ENCODE measurements around the gene VSIG10. TPM values are rescaled to one million over a fixed set of nuclear protein-coding genes. Genes with fewer than 3 reads are reported as not detected.

The VSIG10 gene
- total RNA-seq, 1 donor from 2014 or later: 38.3 TPM

GRCh38 chr12:118145113-118145797 is 41.4 kb upstream of the VSIG10 start:
- no peak for TF ChIP-seq CTCF (IDR thresholded peaks at IDR 0.05)
- no peak overlapping the region for H3K27ac ChIP-seq
- no peak for DNase-seq (ENCODE audit: low spot score in 2 of 2)

DNA sequence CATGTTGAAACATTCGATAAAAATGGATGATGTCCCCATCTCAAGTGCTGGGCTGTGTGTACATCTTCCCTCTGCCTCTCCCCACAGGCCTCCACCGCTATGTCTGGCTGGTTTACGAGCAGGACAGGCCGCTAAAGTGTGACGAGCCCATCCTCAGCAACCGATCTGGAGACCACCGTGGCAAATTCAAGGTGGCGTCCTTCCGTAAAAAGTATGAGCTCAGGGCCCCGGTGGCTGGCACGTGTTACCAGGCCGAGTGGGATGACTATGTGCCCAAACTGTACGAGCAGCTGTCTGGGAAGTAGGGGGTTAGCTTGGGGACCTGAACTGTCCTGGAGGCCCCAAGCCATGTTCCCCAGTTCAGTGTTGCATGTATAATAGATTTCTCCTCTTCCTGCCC is 40.7 kb upstream of the VSIG10 start:
- intact Hi-C loops (cut with DNase I): no loop called here
- Histone ChIP-seq H3K4me3 (no peak overlapping the region), H3K4me1 (no peaks in the 10 kb centered on the region), H3K27me3 (no peaks in the 10 kb centered on the region), H3K36me3 (peaks cover 71 to 82% of the 10 kb centered on the region in 2 donors), H3K9me3 (no peaks in the 10 kb centered on the region), H3K27ac (no peak overlapping the region)
- DNase-seq (ENCODE audit: low spot score in 2 of 2): no peak
- no peak for TF ChIP-seq CTCF (IDR thresholded peaks at IDR 0.05)

More at GRCh38 chr12:118145113-118145797, 41.4 kb upstream of the VSIG10 start:
- Histone ChIP-seq H3K36me3 (peaks cover 66 to 76% of the 10 kb centered on the region in 2 donors), H3K4me1 (no peaks in the 10 kb centered on the region), H3K9me3 (no peaks in the 10 kb centered on the region), H3K27me3 (no peaks in the 10 kb centered on the region), H3K4me3 (no peak overlapping the region)
- intact Hi-C loops (cut with DNase I): no loop called here

- H3K4me1 ChIP-seq: peaks cover 0 to 15% of the 10 kb centered on the region in 2 donors
These were observed 37.0 kb upstream of the VSIG10 start for GRCh38 chr12:118140825-118141224.

DNA sequence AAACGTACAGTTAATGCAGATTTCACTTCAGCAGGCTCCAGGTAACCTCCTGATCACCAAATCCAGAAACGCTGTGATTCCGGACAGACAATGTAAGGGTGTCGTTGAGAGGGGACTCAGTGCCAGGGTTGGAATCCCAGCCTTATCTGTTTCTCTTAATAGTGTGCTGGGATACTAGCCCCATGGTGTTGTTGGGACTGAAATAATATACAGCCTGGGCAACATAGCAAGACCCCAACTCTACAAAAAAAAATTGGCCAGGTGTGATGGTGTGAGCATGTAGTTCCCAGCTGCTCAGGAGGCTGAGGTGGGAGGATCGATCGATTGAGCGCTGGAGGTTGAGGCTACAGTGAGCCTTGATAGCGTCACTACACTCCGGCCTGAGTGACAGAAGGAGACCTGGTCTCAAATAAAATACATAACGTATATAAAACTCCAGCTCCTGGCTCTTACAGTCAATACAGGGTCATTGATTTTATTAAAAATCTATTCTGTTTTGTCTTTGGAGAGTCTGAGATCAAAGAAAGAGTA is 33.4 kb upstream of the VSIG10 start:
- Histone ChIP-seq H3K4me3 (peak overlapping the region; percentile 74 to 82), H3K4me1 (peaks cover 0 to 20% of the 10 kb centered on the region in 2 donors), H3K9me3 (no peaks in the 10 kb centered on the region), H3K27ac (peak overlapping the region; percentile 84 to 86), H3K36me3 (peaks cover 37 to 43% of the 10 kb centered on the region in 2 donors), H3K27me3 (no peaks in the 10 kb centered on the region)
- intact Hi-C loops (cut with DNase I): loop anchor here (2.0 to 10.0 kb wide), 4 partner anchors 35 to 1038 kb away; partner anchors contain the start of genes HSPB8, RFC5 and VSIG10
- TF ChIP-seq CTCF (IDR thresholded peaks at IDR 0.05): no peak
- DNase-seq (ENCODE audit: low spot score in 2 of 2): no peak

More at GRCh38 chr12:118140825-118141224, 37.0 kb upstream of the VSIG10 start:
- DNase-seq (ENCODE audit: low spot score in 2 of 2): no peak
- no peak for TF ChIP-seq CTCF (IDR thresholded peaks at IDR 0.05)
- Histone ChIP-seq H3K9me3 (no peaks in the 10 kb centered on the region), H3K27ac (no peak overlapping the region), H3K27me3 (no peaks in the 10 kb centered on the region), H3K36me3 (peaks cover 64 to 76% of the 10 kb centered on the region in 2 donors), H3K4me3 (no peak overlapping the region)
- intact Hi-C loops (cut with DNase I): no loop called here

DNA sequence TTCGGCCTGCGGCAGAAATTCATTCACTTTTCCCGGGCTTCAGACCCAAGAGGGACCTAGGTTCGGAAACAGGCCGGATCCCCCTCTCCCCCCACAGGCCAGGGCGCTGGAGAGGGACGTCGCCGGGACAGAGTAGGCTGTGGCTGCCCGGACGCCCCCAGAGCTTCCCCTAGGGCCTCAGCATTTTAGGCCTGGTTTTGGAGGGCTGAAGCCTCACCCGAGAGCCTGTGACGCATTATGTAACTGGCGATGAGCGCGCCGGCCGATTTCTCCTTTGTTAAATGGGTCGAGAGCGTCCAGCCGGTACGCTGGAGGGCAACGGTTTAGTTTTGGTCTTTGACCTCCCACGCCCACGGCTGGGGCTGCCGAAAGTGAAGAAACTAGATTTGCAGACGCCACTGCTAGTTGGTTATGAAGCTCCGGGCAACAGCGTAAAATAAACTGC is 32.8 kb upstream of the VSIG10 start:
- Histone ChIP-seq H3K9me3 (no peaks in the 10 kb centered on the region), H3K27me3 (no peaks in the 10 kb centered on the region), H3K4me1 (peaks cover 0 to 20% of the 10 kb centered on the region in 2 donors), H3K36me3 (peaks cover 31 to 37% of the 10 kb centered on the region in 2 donors), H3K27ac (peak overlapping the region; percentile 84 to 86), H3K4me3 (peak overlapping the region; percentile 74 to 82)
- peak in 1 of 2 donors; percentile 79 for DNase-seq (ENCODE audit: low spot score in 2 of 2)
- intact Hi-C loops (cut with DNase I): loop anchor here (1.0 to 10.0 kb wide), 7 partner anchors 15 to 1038 kb away; partner anchors contain the start of genes HSPB8, RFC5, TAOK3 and VSIG10
- TF ChIP-seq CTCF (IDR thresholded peaks at IDR 0.05): no peak

Data from ascending aorta (tissue), 2 donors.